ENCODE results near the gene MCM3.

GRCh38 chr6:52244400-52244799, 40.1 kb downstream of the MCM3 start, which contains the start of gene IL17F:
- TF ChIP-seq CTCF (IDR thresholded peaks at IDR 0.05) (no peak), POLR2A (IDR thresholded peaks at IDR 0.05) (no peak)
